ENCODE data around the gene ATP2C2. TPM values are rescaled to one million over a fixed set of nuclear protein-coding genes. Genes with fewer than 3 reads are reported as not detected.

ATP2C2 gene
- total and polyA plus RNA-seq, 2 experiments from 2014 or later = 2.1 TPM

DNA sequence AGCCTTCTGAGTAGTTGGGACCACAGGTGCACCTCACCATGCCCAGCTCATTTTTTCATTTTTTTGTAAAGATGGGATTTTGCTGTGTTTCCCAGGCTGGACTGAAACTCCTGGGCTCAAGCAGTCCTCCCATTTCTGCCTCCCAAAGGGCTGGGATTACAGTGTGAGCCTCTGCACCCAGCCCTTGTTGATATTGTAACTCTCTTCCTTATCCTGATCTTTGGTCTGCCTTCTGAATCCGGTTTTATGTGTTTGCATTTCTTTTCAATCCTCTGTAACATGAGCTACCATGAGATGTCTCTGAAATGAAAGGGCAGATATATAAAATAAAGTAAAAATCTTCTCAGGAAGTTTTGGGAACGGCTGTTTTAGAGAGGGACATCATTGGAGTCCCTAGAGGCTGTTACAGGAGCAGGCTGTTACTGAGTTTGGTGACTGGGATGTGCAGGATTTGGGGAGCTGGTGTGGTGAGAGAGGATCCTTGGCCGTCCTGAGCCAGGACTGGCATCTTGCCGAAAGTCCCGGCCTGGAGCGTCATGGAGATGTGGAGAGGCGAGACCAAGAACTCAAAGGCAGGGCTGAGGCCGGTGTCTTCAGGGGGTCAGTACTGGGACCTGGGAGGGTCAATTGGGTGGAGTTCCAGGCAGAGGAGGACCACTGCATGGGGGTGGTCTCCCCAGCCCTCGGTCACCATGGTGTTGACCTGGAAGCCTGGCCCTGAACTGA, 39.4 kb downstream of the ATP2C2 start:
- no peaks in the 10 kb centered on the region; the same call in 2 of the 3 replicates for H3K9me3 Mint-ChIP-seq
- no peaks in the 10 kb centered on the region; the same call in 2 of the 3 replicates for H3K4me1 Mint-ChIP-seq
- DNase-seq (ENCODE audit: low spot score) (no peak), ATAC-seq (no peak)
- no peaks in the 10 kb centered on the region for H4K20me1 ChIP-seq (replicated peaks; ENCODE audit: insufficient read depth)
- H3K79me2 ChIP-seq (replicated peaks; ENCODE audit: insufficient read depth) = no peaks in the 10 kb centered on the region
- no peaks in the 10 kb centered on the region for H3K36me3 ChIP-seq (ENCODE audit: insufficient read depth)
- no peak overlapping the region for H3K4me2 ChIP-seq
- TF ChIP-seq, protein P1, sequence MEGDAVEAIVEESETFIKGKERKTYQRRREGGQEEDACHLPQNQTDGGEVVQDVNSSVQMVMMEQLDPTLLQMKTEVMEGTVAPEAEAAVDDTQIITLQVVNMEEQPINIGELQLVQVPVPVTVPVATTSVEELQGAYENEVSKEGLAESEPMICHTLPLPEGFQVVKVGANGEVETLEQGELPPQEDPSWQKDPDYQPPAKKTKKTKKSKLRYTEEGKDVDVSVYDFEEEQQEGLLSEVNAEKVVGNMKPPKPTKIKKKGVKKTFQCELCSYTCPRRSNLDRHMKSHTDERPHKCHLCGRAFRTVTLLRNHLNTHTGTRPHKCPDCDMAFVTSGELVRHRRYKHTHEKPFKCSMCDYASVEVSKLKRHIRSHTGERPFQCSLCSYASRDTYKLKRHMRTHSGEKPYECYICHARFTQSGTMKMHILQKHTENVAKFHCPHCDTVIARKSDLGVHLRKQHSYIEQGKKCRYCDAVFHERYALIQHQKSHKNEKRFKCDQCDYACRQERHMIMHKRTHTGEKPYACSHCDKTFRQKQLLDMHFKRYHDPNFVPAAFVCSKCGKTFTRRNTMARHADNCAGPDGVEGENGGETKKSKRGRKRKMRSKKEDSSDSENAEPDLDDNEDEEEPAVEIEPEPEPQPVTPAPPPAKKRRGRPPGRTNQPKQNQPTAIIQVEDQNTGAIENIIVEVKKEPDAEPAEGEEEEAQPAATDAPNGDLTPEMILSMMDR (conservative IDR thresholded peaks at IDR 0.05; ENCODE audit: low read depth in 2 of 2) = no peak
- TF ChIP-seq EZH2phosphoT487 (IDR thresholded peaks at IDR 0.05; ENCODE audit: unreplicated experiment) (no peak), EZH2 (IDR thresholded peaks at IDR 0.05; ENCODE audit: low read depth, unreplicated experiment) (no peak), ZNF331 (CRISPR knock-in tag; IDR thresholded peaks at IDR 0.05; ENCODE audit: low read depth) (no peak), NANOG (IDR thresholded peaks at IDR 0.05; ENCODE audit: borderline replicate concordance) (no peak), CREB1 (CRISPR knock-in tag; IDR thresholded peaks at IDR 0.05; ENCODE audit: low read depth) (no peak), STAT1 (IDR thresholded peaks at IDR 0.05; ENCODE audit: unreplicated experiment) (no peak), JUNB (IDR thresholded peaks at IDR 0.05; ENCODE audit: unreplicated experiment) (no peak), POLR2AphosphoS5 (IDR thresholded peaks at IDR 0.05; ENCODE audit: low read depth) (no peak), ZNF114 (CRISPR knock-in tag; IDR thresholded peaks at IDR 0.05) (no peak)
- TF ChIP-seq, protein P2, sequence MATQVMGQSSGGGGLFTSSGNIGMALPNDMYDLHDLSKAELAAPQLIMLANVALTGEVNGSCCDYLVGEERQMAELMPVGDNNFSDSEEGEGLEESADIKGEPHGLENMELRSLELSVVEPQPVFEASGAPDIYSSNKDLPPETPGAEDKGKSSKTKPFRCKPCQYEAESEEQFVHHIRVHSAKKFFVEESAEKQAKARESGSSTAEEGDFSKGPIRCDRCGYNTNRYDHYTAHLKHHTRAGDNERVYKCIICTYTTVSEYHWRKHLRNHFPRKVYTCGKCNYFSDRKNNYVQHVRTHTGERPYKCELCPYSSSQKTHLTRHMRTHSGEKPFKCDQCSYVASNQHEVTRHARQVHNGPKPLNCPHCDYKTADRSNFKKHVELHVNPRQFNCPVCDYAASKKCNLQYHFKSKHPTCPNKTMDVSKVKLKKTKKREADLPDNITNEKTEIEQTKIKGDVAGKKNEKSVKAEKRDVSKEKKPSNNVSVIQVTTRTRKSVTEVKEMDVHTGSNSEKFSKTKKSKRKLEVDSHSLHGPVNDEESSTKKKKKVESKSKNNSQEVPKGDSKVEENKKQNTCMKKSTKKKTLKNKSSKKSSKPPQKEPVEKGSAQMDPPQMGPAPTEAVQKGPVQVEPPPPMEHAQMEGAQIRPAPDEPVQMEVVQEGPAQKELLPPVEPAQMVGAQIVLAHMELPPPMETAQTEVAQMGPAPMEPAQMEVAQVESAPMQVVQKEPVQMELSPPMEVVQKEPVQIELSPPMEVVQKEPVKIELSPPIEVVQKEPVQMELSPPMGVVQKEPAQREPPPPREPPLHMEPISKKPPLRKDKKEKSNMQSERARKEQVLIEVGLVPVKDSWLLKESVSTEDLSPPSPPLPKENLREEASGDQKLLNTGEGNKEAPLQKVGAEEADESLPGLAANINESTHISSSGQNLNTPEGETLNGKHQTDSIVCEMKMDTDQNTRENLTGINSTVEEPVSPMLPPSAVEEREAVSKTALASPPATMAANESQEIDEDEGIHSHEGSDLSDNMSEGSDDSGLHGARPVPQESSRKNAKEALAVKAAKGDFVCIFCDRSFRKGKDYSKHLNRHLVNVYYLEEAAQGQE (IDR thresholded peaks at IDR 0.05; ENCODE audit: unreplicated experiment) = no peak
- TF ChIP-seq, protein P3, sequence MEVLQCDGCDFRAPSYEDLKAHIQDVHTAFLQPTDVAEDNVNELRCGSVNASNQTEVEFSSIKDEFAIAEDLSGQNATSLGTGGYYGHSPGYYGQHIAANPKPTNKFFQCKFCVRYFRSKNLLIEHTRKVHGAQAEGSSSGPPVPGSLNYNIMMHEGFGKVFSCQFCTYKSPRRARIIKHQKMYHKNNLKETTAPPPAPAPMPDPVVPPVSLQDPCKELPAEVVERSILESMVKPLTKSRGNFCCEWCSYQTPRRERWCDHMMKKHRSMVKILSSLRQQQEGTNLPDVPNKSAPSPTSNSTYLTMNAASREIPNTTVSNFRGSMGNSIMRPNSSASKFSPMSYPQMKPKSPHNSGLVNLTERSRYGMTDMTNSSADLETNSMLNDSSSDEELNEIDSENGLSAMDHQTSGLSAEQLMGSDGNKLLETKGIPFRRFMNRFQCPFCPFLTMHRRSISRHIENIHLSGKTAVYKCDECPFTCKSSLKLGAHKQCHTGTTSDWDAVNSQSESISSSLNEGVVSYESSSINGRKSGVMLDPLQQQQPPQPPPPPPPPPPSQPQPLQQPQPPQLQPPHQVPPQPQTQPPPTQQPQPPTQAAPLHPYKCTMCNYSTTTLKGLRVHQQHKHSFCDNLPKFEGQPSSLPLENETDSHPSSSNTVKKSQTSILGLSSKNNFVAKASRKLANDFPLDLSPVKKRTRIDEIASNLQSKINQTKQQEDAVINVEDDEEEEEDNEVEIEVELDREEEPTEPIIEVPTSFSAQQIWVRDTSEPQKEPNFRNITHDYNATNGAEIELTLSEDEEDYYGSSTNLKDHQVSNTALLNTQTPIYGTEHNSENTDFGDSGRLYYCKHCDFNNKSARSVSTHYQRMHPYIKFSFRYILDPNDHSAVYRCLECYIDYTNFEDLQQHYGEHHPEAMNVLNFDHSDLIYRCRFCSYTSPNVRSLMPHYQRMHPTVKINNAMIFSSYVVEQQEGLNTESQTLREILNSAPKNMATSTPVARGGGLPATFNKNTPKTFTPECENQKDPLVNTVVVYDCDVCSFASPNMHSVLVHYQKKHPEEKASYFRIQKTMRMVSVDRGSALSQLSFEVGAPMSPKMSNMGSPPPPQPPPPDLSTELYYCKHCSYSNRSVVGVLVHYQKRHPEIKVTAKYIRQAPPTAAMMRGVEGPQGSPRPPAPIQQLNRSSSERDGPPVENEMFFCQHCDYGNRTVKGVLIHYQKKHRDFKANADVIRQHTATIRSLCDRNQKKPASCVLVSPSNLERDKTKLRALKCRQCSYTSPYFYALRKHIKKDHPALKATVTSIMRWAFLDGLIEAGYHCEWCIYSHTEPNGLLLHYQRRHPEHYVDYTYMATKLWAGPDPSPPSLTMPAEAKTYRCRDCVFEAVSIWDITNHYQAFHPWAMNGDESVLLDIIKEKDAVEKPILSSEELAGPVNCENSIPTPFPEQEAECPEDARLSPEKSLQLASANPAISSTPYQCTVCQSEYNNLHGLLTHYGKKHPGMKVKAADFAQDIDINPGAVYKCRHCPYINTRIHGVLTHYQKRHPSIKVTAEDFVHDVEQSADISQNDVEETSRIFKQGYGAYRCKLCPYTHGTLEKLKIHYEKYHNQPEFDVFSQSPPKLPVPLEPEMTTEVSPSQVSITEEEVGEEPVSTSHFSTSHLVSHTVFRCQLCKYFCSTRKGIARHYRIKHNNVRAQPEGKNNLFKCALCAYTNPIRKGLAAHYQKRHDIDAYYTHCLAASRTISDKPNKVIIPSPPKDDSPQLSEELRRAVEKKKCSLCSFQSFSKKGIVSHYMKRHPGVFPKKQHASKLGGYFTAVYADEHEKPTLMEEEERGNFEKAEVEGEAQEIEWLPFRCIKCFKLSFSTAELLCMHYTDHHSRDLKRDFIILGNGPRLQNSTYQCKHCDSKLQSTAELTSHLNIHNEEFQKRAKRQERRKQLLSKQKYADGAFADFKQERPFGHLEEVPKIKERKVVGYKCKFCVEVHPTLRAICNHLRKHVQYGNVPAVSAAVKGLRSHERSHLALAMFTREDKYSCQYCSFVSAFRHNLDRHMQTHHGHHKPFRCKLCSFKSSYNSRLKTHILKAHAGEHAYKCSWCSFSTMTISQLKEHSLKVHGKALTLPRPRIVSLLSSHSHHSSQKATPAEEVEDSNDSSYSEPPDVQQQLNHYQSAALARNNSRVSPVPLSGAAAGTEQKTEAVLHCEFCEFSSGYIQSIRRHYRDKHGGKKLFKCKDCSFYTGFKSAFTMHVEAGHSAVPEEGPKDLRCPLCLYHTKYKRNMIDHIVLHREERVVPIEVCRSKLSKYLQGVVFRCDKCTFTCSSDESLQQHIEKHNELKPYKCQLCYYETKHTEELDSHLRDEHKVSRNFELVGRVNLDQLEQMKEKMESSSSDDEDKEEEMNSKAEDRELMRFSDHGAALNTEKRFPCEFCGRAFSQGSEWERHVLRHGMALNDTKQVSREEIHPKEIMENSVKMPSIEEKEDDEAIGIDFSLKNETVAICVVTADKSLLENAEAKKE (CRISPR knock-in tag; IDR thresholded peaks at IDR 0.05) = no peak
- TF ChIP-seq, protein P4, sequence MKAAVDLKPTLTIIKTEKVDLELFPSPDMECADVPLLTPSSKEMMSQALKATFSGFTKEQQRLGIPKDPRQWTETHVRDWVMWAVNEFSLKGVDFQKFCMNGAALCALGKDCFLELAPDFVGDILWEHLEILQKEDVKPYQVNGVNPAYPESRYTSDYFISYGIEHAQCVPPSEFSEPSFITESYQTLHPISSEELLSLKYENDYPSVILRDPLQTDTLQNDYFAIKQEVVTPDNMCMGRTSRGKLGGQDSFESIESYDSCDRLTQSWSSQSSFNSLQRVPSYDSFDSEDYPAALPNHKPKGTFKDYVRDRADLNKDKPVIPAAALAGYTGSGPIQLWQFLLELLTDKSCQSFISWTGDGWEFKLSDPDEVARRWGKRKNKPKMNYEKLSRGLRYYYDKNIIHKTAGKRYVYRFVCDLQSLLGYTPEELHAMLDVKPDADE (IDR thresholded peaks at IDR 0.05) = no peak
- no peaks in the 10 kb centered on the region for H3K9me2 ChIP-seq (ENCODE audit: insufficient read depth)
- no peaks in the 10 kb centered on the region for H3K4me1 ChIP-seq (ENCODE audit: insufficient read depth)
- peaks cover 8% of the 10 kb centered on the region for H3K27me3 Mint-ChIP-seq (ENCODE audit: insufficient read depth, low read depth, poor library complexity)
- no peak overlapping the region for H2AFZ ChIP-seq
- no peak overlapping the region for H3K4me3 Mint-ChIP-seq
- no peaks in the 10 kb centered on the region for H3F3A ChIP-seq (replicated peaks; ENCODE audit: low read depth)
- no peak overlapping the region for H3K27ac ChIP-seq (ENCODE audit: low read depth)
- H3K27ac Mint-ChIP-seq = no peak overlapping the region
- H3K4me3 ChIP-seq = no peak overlapping the region
- no peaks in the 10 kb centered on the region for H3K27me3 ChIP-seq (ENCODE audit: insufficient read depth)
- no peaks in the 10 kb centered on the region for H3K36me3 Mint-ChIP-seq (ENCODE audit: low read depth)
